ENCODE data around the gene KRTAP10-6.
"Not testable (repeated sequence)": the region's sequence is repeated elsewhere in the genome, so short reads cannot be mapped to it uniquely, and the experiment has no call there.

The KRTAP10-6 gene

DNA sequence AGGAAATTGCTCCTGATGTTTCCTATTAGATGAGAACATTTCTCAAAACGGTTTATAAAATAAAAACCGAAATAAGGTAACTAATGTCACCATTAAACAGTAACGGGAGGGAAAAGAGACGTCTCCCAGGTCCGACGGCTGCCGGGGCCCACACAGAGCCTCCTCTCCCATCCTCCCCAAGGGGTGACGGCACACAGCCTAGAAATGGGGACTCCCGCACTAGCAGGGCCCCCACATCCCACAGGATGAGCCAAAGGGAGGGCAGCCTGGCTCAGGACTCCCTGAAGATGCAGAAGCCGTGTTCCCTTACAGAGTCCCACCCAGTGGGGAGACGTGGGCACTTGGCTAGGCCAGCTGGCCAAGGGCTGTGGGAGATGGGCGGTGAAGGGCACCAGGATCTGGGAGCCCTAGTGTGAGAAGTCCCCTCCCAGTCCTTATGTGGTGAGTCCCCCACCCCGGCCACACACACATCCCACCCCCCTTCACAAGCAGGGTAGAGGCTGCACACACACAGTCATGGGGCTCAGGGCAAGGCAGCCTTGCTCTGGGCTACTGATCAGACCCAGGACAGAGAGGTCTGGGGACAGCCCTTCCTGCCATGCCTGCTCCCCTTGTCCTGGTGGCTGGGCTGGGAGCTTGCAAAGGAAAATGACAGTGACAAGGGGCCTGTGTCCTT lies 37.0 kb downstream of the KRTAP10-6 start:
- DNase-seq, result no peak

- DNase-seq, result no peak
Observed at GRCh38 chr21:44552681-44553080, 39.6 kb downstream of the KRTAP10-6 start.

DNA sequence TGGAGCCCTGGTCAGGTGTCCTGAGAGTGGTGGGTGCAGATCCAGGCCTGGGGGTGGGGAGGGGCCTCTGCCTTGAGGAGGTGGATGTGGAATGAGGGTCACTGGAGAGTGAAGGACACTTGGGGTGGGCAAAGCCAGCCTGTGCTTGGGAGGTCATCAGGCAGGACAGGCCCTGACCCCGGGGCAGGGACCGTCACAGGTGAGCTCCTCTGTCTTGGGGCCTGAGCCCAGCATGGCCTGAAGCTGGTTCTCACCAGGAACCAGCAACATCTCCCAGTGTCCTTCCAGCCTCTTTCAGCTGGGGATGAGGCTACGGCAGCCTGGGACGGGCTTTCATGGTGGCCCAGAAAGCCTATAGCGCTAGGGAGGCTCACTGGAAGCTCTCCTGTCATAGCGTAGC lies 40.2 kb downstream of the KRTAP10-6 start:
- no peak for DNase-seq

GRCh38 chr21:44551340-44551961 lies 40.9 kb downstream of the KRTAP10-6 start, which contains the start of gene KRTAP10-2:
KRTAP10-2 (minus strand) TSS chr21:44551505; CDS start chr21:44551458, 47 bp downstream.
- DNase-seq, result no peak

GRCh38 chr21:44550807-44551206 lies 41.5 kb downstream of the KRTAP10-6 start:
- DNase-seq, result no peak

GRCh38 chr21:44550285-44550684 lies 42.0 kb downstream of the KRTAP10-6 start:
- DNase-seq, result not testable (repeated sequence)

DNA sequence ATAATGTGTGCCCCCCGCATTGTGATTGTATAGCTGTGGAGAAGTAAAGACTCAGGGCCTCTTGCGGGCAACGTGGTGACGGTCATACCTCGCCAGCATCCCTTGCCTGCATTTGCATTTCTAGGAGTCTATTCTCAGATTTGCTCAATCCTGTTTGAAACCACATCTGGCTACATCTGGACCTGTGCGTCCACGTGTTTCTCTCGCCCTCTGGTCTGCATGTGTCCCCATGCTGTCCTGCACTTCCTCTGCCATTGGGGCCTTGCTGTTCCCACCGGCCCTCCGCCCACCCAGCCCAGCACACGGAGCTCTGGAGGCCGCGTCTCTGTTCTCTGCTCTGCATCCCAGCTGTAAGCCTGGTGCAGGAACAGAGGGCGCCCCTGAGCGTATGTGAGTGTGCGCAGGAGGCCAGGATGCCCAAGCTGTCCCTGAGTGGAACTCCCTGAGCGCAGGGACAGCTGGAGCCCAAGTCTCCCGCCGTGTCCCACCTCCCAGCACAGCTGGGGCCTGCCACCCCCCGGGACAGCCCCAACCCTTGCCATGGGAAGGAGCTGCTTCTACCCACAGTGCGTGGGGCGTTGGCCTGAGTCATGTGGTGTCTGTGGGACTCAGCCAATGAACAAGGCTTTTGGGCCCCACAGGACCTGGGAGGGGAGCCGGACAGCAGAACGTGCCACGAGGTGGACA lies 42.6 kb downstream of the KRTAP10-6 start:
- DNase-seq, result no peak

DNA sequence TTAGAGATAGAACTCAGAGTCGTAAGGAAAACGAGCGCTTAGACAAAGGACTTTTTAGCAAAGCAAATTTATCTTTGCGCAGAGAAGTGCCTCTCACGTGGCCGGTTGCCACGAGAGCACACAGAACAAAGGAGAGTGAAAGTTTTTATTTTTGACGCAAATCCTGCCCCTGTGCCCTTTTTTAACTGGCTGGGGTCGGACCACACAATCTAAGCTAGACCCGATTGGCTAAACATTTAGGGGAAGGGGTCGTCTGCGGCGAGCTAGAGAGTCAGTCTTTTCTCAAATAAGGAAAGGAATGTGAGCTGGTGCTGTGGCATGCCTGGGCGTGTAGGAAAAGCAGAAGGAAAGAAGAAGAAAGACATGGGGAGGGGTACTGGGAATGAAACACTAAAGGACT lies 43.4 kb downstream of the KRTAP10-6 start:
- no peak for DNase-seq

DNA sequence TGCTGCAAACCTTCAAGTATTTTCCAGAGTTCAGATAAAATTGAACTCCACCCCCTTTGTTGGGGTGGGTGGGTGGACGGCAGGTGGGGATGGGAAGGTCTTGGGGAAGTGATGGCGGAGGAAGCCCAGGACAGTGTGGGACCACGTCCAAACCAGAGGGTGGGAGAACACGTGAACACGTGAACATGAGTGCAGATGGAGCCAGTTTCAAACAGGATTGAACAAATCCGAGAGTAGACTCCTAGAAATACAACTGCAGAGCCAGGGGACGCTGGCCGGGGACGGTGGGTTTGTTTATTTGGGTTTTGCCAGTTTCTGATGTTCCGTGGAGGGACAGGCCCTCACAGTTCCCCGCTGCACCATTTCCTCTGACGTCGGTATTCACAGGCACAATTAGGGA lies 43.9 kb downstream of the KRTAP10-6 start:
- DNase-seq, result no peak

- no peak for DNase-seq
Observed at GRCh38 chr21:44547656-44548331, 44.5 kb downstream of the KRTAP10-6 start.

GRCh38 chr21:44544566-44544965 lies 47.7 kb downstream of the KRTAP10-6 start:
- DNase-seq, result no peak

DNA sequence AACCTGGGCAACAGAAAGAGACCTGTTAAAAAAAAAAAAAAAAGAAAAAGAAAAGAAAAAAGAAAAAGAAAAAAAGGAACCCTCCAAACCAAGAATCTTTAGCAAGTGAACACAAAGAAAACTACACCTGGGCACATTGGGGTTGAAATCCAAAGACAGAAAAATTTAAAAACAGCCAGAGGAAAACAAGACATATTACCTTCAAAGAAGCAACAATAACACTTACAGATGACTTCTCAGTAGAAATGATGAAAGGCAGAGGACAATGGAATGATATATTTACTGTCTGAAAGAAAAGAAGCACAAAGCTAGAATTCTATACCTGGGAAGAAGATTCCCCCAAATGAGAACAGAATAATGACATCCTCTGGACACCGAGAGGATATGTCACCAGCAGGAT lies 49.6 kb downstream of the KRTAP10-6 start:
- no peak for DNase-seq
